ENCODE data around the gene THBS2. TPM values are rescaled to one million over a fixed set of nuclear protein-coding genes. Genes with fewer than 3 reads are reported as not detected.
"Not testable (repeated sequence)": the region's sequence is repeated elsewhere in the genome, so short reads cannot be mapped to it uniquely, and the experiment has no call there.

The THBS2 gene
- total and polyA plus RNA-seq, 4 donors: 68.6 to 1,026 (median 539) TPM

GRCh38 chr6:169269180-169270076, 15.8 kb upstream of the THBS2 start:
- H3K4me3 ChIP-seq (ENCODE audit: low read length in 2 of 2): no peak overlapping the region
- no peaks in the 10 kb centered on the region for H3K27me3 ChIP-seq (ENCODE audit: control insufficient read depth in 1 of 2, insufficient read depth in 2 of 2, low read length in 1 of 2)
- H3K9me3 ChIP-seq (ENCODE audit: control insufficient read depth, low read length): no peaks in the 10 kb centered on the region
- H3K27ac ChIP-seq (ENCODE audit: low read depth in 1 of 2, low read length in 2 of 2): peak overlapping the region in 1 of 2 donors; percentile 37
- ATAC-seq (ENCODE audit: low FRiP score) (peak; percentile 75), DNase-seq (peak; percentile 73 to 75)
- no peaks in the 10 kb centered on the region for H3K36me3 ChIP-seq (ENCODE audit: control insufficient read depth in 1 of 2, insufficient read depth in 2 of 2, low read length in 1 of 2)
- H3K4me1 ChIP-seq (ENCODE audit: control insufficient read depth in 1 of 2, insufficient read depth in 2 of 2, low read length in 2 of 2): no peaks in the 10 kb centered on the region
- intact Hi-C loops (cut with DNase I): no loop called here
- 71 to 74% methylated on average over 9 of the region's 9 CpGs for WGBS, 2 donors

GRCh38 chr6:169268276-169268675, 14.6 kb upstream of the THBS2 start:
- Histone ChIP-seq H3K4me1 (ENCODE audit: control insufficient read depth in 1 of 2, insufficient read depth in 2 of 2, low read length in 2 of 2) (no peaks in the 10 kb centered on the region), H3K36me3 (ENCODE audit: control insufficient read depth in 1 of 2, insufficient read depth in 2 of 2, low read length in 1 of 2) (no peaks in the 10 kb centered on the region), H3K27me3 (ENCODE audit: control insufficient read depth in 1 of 2, insufficient read depth in 2 of 2, low read length in 1 of 2) (no peaks in the 10 kb centered on the region), H3K27ac (ENCODE audit: low read depth in 1 of 2, low read length in 2 of 2) (no peak overlapping the region), H3K4me3 (ENCODE audit: low read length in 2 of 2) (no peak overlapping the region), H3K9me3 (ENCODE audit: control insufficient read depth, low read length) (no peaks in the 10 kb centered on the region)
- WGBS, 2 donors: 99 to 100% methylated on average over 1 of the region's 1 CpG
- DNase-seq: no peak
- intact Hi-C loops (cut with DNase I): no loop called here
- no peak for ATAC-seq (ENCODE audit: low FRiP score)

- no peak overlapping the region for H3K4me3 ChIP-seq (ENCODE audit: low read length in 2 of 2)
- H3K4me1 ChIP-seq (ENCODE audit: control insufficient read depth in 1 of 2, insufficient read depth in 2 of 2, low read length in 2 of 2): no peaks in the 10 kb centered on the region
- no peaks in the 10 kb centered on the region for H3K36me3 ChIP-seq (ENCODE audit: control insufficient read depth in 1 of 2, insufficient read depth in 2 of 2, low read length in 1 of 2)
- no peak overlapping the region for H3K27ac ChIP-seq (ENCODE audit: low read depth in 1 of 2, low read length in 2 of 2)
- H3K27me3 ChIP-seq (ENCODE audit: control insufficient read depth in 1 of 2, insufficient read depth in 2 of 2, low read length in 1 of 2): no peaks in the 10 kb centered on the region
- peak; percentile 2 for ATAC-seq (ENCODE audit: low FRiP score)
- no peaks in the 10 kb centered on the region for H3K9me3 ChIP-seq (ENCODE audit: control insufficient read depth, low read length)
- WGBS, 2 donors: 96% methylated on average over 15 of the region's 15 CpGs
- intact Hi-C loops (cut with DNase I): no loop called here
- peak in 1 of 2 donors; percentile 65 for DNase-seq
Observed at GRCh38 chr6:169266746-169267591, 13.3 kb upstream of the THBS2 start.

GRCh38 chr6:169266261-169266660, 12.6 kb upstream of the THBS2 start:
- WGBS, 2 donors: 82 to 87% methylated on average over 5 of the region's 5 CpGs
- H3K4me1 ChIP-seq (ENCODE audit: control insufficient read depth in 1 of 2, insufficient read depth in 2 of 2, low read length in 2 of 2): no peaks in the 10 kb centered on the region
- intact Hi-C loops (cut with DNase I): no loop called here
- ATAC-seq (ENCODE audit: low FRiP score): no peak
- no peaks in the 10 kb centered on the region for H3K36me3 ChIP-seq (ENCODE audit: control insufficient read depth in 1 of 2, insufficient read depth in 2 of 2, low read length in 1 of 2)
- no peak overlapping the region for H3K27ac ChIP-seq (ENCODE audit: low read depth in 1 of 2, low read length in 2 of 2)
- no peaks in the 10 kb centered on the region for H3K9me3 ChIP-seq (ENCODE audit: control insufficient read depth, low read length)
- H3K4me3 ChIP-seq (ENCODE audit: low read length in 2 of 2): no peak overlapping the region
- DNase-seq: peak in 1 of 2 donors; percentile 55
- H3K27me3 ChIP-seq (ENCODE audit: control insufficient read depth in 1 of 2, insufficient read depth in 2 of 2, low read length in 1 of 2): no peaks in the 10 kb centered on the region

GRCh38 chr6:169265486-169266131, 12.0 kb upstream of the THBS2 start:
- H3K4me1 ChIP-seq (ENCODE audit: control insufficient read depth in 1 of 2, insufficient read depth in 2 of 2, low read length in 2 of 2): no peaks in the 10 kb centered on the region
- H3K27me3 ChIP-seq (ENCODE audit: control insufficient read depth in 1 of 2, insufficient read depth in 2 of 2, low read length in 1 of 2): no peaks in the 10 kb centered on the region
- ATAC-seq (ENCODE audit: low FRiP score): no peak
- intact Hi-C loops (cut with DNase I): no loop called here
- DNase-seq: peak in 1 of 2 donors; percentile 51
- 93 to 95% methylated on average over 12 of the region's 12 CpGs for WGBS, 2 donors
- no peak overlapping the region for H3K27ac ChIP-seq (ENCODE audit: low read depth in 1 of 2, low read length in 2 of 2)
- no peak overlapping the region for H3K4me3 ChIP-seq (ENCODE audit: low read length in 2 of 2)
- H3K9me3 ChIP-seq (ENCODE audit: control insufficient read depth, low read length): no peaks in the 10 kb centered on the region
- no peaks in the 10 kb centered on the region for H3K36me3 ChIP-seq (ENCODE audit: control insufficient read depth in 1 of 2, insufficient read depth in 2 of 2, low read length in 1 of 2)

GRCh38 chr6:169263836-169264608, 10.4 kb upstream of the THBS2 start:
- no peaks in the 10 kb centered on the region for H3K4me1 ChIP-seq (ENCODE audit: control insufficient read depth in 1 of 2, insufficient read depth in 2 of 2, low read length in 2 of 2)
- H3K27me3 ChIP-seq (ENCODE audit: control insufficient read depth in 1 of 2, insufficient read depth in 2 of 2, low read length in 1 of 2): no peaks in the 10 kb centered on the region
- H3K36me3 ChIP-seq (ENCODE audit: control insufficient read depth in 1 of 2, insufficient read depth in 2 of 2, low read length in 1 of 2): no peaks in the 10 kb centered on the region
- H3K4me3 ChIP-seq (ENCODE audit: low read length in 2 of 2): no peak overlapping the region
- intact Hi-C loops (cut with DNase I): no loop called here
- no peaks in the 10 kb centered on the region for H3K9me3 ChIP-seq (ENCODE audit: control insufficient read depth, low read length)
- DNase-seq: peak in 1 of 2 donors; percentile 86
- no peak overlapping the region for H3K27ac ChIP-seq (ENCODE audit: low read depth in 1 of 2, low read length in 2 of 2)
- WGBS, 2 donors: 69 to 71% methylated on average over 21 of the region's 21 CpGs
- no peak for ATAC-seq (ENCODE audit: low FRiP score)

GRCh38 chr6:169263374-169263773, 9.7 kb upstream of the THBS2 start:
- Histone ChIP-seq H3K9me3 (ENCODE audit: control insufficient read depth, low read length) (no peaks in the 10 kb centered on the region), H3K36me3 (ENCODE audit: control insufficient read depth in 1 of 2, insufficient read depth in 2 of 2, low read length in 1 of 2) (no peaks in the 10 kb centered on the region), H3K4me1 (ENCODE audit: control insufficient read depth in 1 of 2, insufficient read depth in 2 of 2, low read length in 2 of 2) (no peaks in the 10 kb centered on the region), H3K27me3 (ENCODE audit: control insufficient read depth in 1 of 2, insufficient read depth in 2 of 2, low read length in 1 of 2) (no peaks in the 10 kb centered on the region), H3K4me3 (ENCODE audit: low read length in 2 of 2) (no peak overlapping the region), H3K27ac (ENCODE audit: low read depth in 1 of 2, low read length in 2 of 2) (no peak overlapping the region)
- intact Hi-C loops (cut with DNase I): no loop called here
- DNase-seq: peak in 1 of 2 donors; percentile 33
- ATAC-seq (ENCODE audit: low FRiP score): no peak
- WGBS, 2 donors: 63 to 71% methylated on average over 3 of the region's 3 CpGs

GRCh38 chr6:169262602-169263001, 9.0 kb upstream of the THBS2 start:
- H3K4me1 ChIP-seq (ENCODE audit: control insufficient read depth in 1 of 2, insufficient read depth in 2 of 2, low read length in 2 of 2); H3K27me3 ChIP-seq (ENCODE audit: control insufficient read depth in 1 of 2, insufficient read depth in 2 of 2, low read length in 1 of 2); H3K36me3 ChIP-seq (ENCODE audit: control insufficient read depth in 1 of 2, insufficient read depth in 2 of 2, low read length in 1 of 2); H3K4me3 ChIP-seq (ENCODE audit: low read length in 2 of 2); intact Hi-C loops (cut with DNase I); H3K9me3 ChIP-seq (ENCODE audit: control insufficient read depth, low read length); DNase-seq; H3K27ac ChIP-seq (ENCODE audit: low read depth in 1 of 2, low read length in 2 of 2); ATAC-seq (ENCODE audit: low FRiP score): not testable (repeated sequence)
- 95% methylated on average over 13 to 14 of the region's 14 CpGs for WGBS, 2 donors

All from aorta (tissue), 5 donors.